Astrocyte (in vitro differentiated cells and primary cell): ENCODE results near the gene CREB1.

ENCODE experiments used
- EZH2 ChIP-seq: IDR thresholded peaks from 2 replicates; pipeline ENCODE4 v1.6.1; 2012; ENCODE audit warnings: mild to moderate bottlenecking, low read length, inconsistent platforms; ENCODE audit not compliant: insufficient read depth
- TF ChIP-seq, protein P1 (sequence below): IDR thresholded peaks from 2 replicates; pipeline ENCODE4 v1.5.1; 2011; ENCODE audit warnings: low read depth, mild to moderate bottlenecking, inconsistent platforms, low read length, moderate library complexity; ENCODE audit not compliant: insufficient read depth

DNA sequence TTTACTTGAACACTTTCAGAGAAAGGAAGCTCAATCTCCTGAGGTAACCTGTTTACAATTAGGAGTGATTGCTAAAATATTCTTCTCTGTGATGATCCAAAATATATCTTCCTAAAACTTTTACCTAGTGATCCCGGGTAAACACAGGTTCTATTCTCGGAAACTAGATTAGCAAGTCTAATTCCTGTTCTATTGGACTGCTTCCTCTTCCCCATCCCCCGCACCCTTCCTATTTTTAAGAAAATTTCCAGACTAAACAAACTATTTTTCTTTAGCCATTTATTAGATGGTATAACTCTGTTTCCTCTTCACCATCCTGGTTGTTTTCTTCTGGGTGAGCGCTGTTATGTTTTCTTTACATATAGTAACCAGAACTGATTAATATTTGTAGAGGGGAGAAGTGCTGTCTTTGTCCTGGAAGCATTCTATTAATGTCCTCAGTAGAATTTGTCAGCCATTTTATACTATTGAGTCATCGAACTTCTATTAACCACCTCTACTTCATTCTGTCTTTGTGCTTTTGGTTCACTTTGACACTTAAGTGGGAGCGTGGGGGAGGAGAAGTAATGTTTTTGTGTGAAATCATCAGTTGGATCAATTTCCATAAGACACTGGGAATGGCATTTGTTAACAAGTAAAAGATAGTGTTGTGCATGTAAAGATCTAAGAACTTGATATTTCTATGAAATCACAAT is 31.8 kb downstream of the CREB1 start:
- TF ChIP-seq, protein P1, sequence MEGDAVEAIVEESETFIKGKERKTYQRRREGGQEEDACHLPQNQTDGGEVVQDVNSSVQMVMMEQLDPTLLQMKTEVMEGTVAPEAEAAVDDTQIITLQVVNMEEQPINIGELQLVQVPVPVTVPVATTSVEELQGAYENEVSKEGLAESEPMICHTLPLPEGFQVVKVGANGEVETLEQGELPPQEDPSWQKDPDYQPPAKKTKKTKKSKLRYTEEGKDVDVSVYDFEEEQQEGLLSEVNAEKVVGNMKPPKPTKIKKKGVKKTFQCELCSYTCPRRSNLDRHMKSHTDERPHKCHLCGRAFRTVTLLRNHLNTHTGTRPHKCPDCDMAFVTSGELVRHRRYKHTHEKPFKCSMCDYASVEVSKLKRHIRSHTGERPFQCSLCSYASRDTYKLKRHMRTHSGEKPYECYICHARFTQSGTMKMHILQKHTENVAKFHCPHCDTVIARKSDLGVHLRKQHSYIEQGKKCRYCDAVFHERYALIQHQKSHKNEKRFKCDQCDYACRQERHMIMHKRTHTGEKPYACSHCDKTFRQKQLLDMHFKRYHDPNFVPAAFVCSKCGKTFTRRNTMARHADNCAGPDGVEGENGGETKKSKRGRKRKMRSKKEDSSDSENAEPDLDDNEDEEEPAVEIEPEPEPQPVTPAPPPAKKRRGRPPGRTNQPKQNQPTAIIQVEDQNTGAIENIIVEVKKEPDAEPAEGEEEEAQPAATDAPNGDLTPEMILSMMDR: no peak
- TF ChIP-seq EZH2: no peak
